GM21786 (cell line): ENCODE measurements around the gene RINL.
"Not testable (repeated sequence)": the region's sequence is repeated elsewhere in the genome, so short reads cannot be mapped to it uniquely, and the experiment has no call there.

Experiments used
- ATAC-seq: cut with Tn5 transposase; IDR thresholded peaks from one replicate; pipeline ENCODE4 v1.9.1; 2021; ENCODE audit not compliant: unreplicated experiment

The RINL gene

GRCh38 chr19:38836983-38837626 is 41.0 kb downstream of the RINL start:
- ATAC-seq, result no peak

- ATAC-seq, result no peak
Observed at GRCh38 chr19:38836159-38836982, 41.7 kb downstream of the RINL start.

GRCh38 chr19:38834590-38834989 is 43.5 kb downstream of the RINL start:
- no peak for ATAC-seq

DNA sequence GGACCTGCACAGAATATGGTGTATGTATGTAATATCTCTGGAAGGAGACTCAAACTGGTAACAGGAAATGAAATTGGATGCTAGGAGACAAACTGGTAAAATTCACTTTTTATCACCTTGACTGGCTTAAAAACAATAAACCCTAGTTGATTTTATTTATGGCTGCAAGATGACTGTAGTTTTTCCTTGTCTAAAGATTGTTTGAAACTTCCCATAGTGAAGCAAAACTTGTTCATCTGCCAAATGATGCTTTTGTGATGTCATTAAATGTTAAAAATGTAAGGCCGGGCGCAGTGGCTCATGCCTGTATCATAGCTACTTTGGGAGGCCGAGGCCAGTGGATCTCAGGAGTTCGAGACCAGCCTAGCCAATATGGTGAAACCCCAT is 44.0 kb downstream of the RINL start:
- no peak for ATAC-seq

GRCh38 chr19:38833092-38833425 is 45.0 kb downstream of the RINL start:
- ATAC-seq, result no peak

DNA sequence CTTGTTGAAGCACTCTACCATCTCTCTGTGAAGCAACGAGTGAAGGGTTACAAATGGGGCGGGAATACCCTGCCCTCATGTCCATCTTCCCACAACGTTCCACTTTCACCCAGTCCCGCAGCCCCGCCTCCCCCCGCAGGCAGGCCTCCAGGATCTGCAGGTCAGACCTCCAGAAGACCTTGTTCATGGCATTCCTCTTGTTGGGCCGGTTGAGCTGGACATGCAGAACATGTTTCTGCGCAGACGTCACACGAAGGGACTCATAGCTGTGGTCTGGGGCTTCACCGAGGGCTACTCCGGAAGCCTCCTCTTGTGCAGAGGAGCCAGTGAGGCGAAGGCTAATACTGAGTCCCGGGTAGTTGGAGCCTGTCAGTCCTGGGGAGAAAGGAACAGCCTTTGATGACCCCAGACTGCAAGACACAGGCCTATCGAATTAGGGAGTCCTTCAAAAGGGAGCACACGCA is 46.9 kb downstream of the RINL start:
- peak; percentile 40 for ATAC-seq

DNA sequence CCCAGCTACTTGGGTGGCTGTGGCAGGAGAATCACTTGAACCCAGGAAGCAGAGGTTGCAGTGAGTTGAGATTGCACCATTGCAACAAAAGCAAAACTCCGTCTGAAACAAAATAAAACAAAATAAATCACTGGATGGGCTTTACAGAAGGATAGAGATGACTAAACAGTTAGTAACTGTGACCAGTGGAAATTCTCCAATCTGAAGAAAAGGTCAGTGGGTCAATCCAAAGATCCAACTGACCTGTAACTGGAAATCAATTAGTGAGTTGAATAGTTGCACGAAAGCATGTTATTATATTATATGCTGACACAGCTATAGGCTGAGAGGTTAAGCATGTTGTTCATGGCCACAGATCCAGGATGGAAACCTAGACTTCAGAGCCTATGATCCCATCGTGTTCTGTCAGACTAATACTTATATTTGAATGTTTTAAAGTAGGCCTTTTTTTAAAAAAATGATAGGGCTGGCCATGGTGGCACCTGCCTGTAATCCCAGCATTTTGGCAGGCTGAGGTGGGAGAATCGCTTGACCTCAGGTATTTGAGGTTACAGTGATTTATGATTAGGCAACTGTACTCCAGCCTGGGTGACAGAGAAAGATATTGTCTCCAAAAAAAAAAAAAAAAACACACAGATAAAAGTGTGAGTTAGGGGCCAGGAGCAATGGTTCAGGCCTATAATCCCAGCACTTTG is 47.9 kb downstream of the RINL start:
- ATAC-seq, result no peak

GRCh38 chr19:38829203-38829602 is 48.9 kb downstream of the RINL start:
- not testable (repeated sequence) for ATAC-seq

- ATAC-seq, result no peak
Observed at GRCh38 chr19:38826856-38827551, 51.1 kb downstream of the RINL start.

DNA sequence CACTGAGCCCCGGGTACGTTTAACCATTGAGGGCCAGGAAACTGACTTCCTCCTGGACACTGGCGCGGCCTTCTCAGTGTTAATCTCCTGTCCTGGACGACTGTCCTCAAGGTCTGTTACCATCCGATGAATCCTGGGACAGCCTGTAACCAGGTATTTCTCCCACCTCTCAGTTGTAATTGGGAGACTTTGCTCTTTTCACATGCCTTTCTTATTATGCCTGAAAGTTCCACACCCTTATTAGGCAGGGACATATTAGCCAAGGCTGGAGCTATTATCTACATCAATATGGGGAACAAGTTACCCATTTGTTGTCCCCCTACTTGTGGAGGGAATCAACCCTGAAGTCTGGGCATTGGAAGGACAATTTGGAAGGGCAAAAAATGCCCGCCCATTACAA is 52.1 kb downstream of the RINL start:
- not testable (repeated sequence) for ATAC-seq

DNA sequence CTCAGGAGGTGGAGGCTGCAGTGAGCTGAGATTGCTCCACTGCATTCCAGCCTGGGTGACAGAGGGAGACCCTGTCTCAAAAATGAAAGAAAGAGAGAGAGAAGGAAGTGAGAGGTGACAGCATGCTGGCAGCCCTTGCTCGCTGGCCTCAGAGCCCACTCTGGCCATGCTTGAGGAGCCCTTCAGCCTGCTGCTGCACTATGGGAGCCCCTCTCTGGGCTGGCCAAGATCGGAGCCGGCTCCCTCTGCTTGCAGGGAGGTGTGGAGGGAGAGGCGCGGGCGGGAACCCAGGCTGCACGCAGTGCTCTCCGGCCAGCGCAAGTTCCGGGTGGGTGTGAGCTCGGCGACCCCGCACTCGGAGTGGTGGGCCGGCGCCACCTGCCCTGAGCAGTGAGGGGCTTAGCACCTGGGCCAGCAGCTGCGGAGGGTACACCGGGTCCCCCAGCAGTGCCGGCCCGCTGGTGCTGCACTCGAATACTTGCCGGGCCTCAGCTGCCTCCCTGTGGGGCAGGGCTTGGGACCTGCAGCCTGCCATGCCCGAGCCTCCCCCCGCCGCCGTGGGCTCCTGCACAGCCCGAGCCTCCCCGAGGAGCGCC is 56.7 kb downstream of the RINL start:
- ATAC-seq, result not testable (repeated sequence)

DNA sequence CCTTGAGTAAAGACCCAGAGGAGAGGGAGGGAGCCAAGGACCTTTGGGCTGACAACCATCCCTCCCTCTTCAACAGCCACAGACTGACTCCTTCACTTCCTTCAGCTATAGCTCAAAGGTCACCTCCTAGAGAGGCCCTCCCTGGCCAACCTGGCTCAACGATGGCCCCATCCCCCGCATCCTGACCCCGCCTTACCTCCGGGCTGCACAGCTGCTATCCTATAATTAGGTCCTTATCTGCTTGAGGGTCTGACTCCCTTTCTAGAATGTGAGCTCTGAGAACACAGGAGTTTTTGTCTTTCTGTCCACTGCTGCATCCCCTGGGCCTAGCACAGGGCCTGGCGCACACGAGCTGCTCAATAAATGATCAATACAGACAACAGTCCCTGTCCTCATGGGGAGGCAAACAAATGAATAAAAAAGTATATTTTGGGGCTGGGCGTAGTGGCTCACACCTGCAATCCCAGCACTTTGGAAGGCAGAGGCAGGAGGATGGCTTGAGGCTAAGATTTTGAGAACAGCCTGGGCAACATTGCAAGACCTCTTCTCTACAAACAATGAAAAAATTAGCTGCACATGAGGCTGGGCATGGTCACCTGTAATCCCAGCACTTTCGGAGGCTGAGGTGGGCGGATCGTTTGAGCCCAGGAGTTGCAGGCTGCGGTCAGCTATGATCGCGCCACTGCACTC is 58.7 kb downstream of the RINL start:
- ATAC-seq, result no peak
